Endodermal cell (in vitro differentiated cells): ENCODE measurements around the gene AFMID. TPM values are rescaled to one million over a fixed set of nuclear protein-coding genes. Genes with fewer than 3 reads are reported as not detected.

ENCODE experiments used
- DNase-seq: peaks from one replicate; pipeline ENCODE4 v3.0.0-alpha.2; 2017
- H3K27ac ChIP-seq: 2 replicates; pipeline ENCODE4 v1.5.1; 2013; ENCODE audit warnings: mild to moderate bottlenecking, low read depth, low read length, moderate library complexity
- H3K27me3 ChIP-seq: 2 replicates; pipeline ENCODE4 v1.6.1; 2013; ENCODE audit warnings: mild to moderate bottlenecking, low read length, moderate library complexity; ENCODE audit not compliant: insufficient read depth, control insufficient read depth, poor library complexity, severe bottlenecking
- H3K36me3 ChIP-seq: 2 replicates; pipeline ENCODE4 v1.7.0; 2013; ENCODE audit warnings: mild to moderate bottlenecking, low read length, moderate library complexity; ENCODE audit not compliant: control insufficient read depth, insufficient read depth
- H3K4me1 ChIP-seq: one replicate; pipeline ENCODE4 v1.7.0; 2013; ENCODE audit warnings: low read length; ENCODE audit not compliant: control insufficient read depth, insufficient read depth
- H3K4me3 ChIP-seq: 2 replicates; pipeline ENCODE4 v1.5.1; 2013; ENCODE audit warnings: mild to moderate bottlenecking, low read length, moderate library complexity
- H3K9ac ChIP-seq: 2 replicates; pipeline ENCODE4 v1.6.1; 2013; ENCODE audit warnings: mild to moderate bottlenecking, low read length, moderate library complexity; ENCODE audit not compliant: poor library complexity, severe bottlenecking; ENCODE audit errors: extremely low read depth
- H3K9me3 ChIP-seq: 2 replicates; pipeline ENCODE4 v1.6.1; 2013; ENCODE audit warnings: mild to moderate bottlenecking, low read length, moderate library complexity; ENCODE audit not compliant: control insufficient read depth
- H3K27ac Mint-ChIP-seq: 2 replicates; pipeline ENCODE4 v1.8.0; 2020; ENCODE audit warnings: mixed read lengths
- H3K27me3 Mint-ChIP-seq: 2 replicates; pipeline ENCODE4 v1.8.0; 2021; ENCODE audit warnings: mild to moderate bottlenecking, mixed read lengths; ENCODE audit not compliant: insufficient read depth
- H3K36me3 Mint-ChIP-seq: 2 replicates; pipeline ENCODE4 v1.8.0; 2020; ENCODE audit warnings: low read depth, mixed read lengths
- H3K4me1 Mint-ChIP-seq: 2 replicates; pipeline ENCODE4 v1.8.0; 2020; ENCODE audit warnings: mixed read lengths
- H3K4me3 Mint-ChIP-seq: 2 replicates; pipeline ENCODE4 v1.8.0; 2020; ENCODE audit warnings: mild to moderate bottlenecking, moderate library complexity, mixed read lengths
- H3K9me3 Mint-ChIP-seq: 2 replicates; pipeline ENCODE4 v1.8.0; 2020; ENCODE audit warnings: mild to moderate bottlenecking, mixed read lengths
- CTCF ChIP-seq: fragments of 200-600 bp; sonication (generic); conservative IDR thresholded peaks from 2 replicates; pipeline ENCODE4 v1.5.0; 2021; ENCODE audit warnings: antibody characterized with exemption, mild to moderate bottlenecking
- WGBS, 2 experiments: methylation state at CpG; one replicate each; pipeline versions ENCODE4 v1.1.5 to v1.1.7; 2013; ENCODE audit warnings: missing lambda C conversion rate in 2 of 2, mixed read lengths in 1 of 2; ENCODE audit not compliant: insufficient coverage in 1 of 2, insufficient read length in 1 of 2; 5-methylcytosine and 5-hydroxymethylcytosine counted together
- total RNA-seq, 2 donors: library from RNA; stranded (reverse); fragmentation: NEBNext Ultra II Directional in 1 of 2; extraction: Animal tissue kit (Norgen Biotek cat#: 25700) in 1 of 2; gene quantifications; 2 replicates in 1 of 2; 3 replicates in 1 of 2; pipeline ENCODE4 v1.2.1, GENCODE V29; 2021

AFMID gene
- total RNA-seq, 2 donors from 2014 or later: 46.5 to 52.4 TPM

GRCh38 chr17:78204387-78205123, 17.4 kb downstream of the AFMID start:
- Histone ChIP-seq H3K36me3 (peaks cover 13% of the 10 kb centered on the region), H3K4me3 (no peak overlapping the region), H3K9ac (no peak overlapping the region), H3K27me3 (no peaks in the 10 kb centered on the region), H3K27ac (no peak overlapping the region), H3K9me3 (no peaks in the 10 kb centered on the region), H3K4me1 (no peaks in the 10 kb centered on the region)
- H3K27ac Mint-ChIP-seq: no peak overlapping the region
- H3K36me3 Mint-ChIP-seq: peaks cover 23% of the 10 kb centered on the region
- H3K27me3 Mint-ChIP-seq: no peaks in the 10 kb centered on the region
- 96% methylated on average over 21 to 22 of the region's 22 CpGs for WGBS, 2 experiments
- no peak for TF ChIP-seq CTCF
- peaks cover 2% of the 10 kb centered on the region for H3K4me1 Mint-ChIP-seq
- no peak overlapping the region for H3K4me3 Mint-ChIP-seq
- no peak for DNase-seq
- no peaks in the 10 kb centered on the region for H3K9me3 Mint-ChIP-seq

DNA sequence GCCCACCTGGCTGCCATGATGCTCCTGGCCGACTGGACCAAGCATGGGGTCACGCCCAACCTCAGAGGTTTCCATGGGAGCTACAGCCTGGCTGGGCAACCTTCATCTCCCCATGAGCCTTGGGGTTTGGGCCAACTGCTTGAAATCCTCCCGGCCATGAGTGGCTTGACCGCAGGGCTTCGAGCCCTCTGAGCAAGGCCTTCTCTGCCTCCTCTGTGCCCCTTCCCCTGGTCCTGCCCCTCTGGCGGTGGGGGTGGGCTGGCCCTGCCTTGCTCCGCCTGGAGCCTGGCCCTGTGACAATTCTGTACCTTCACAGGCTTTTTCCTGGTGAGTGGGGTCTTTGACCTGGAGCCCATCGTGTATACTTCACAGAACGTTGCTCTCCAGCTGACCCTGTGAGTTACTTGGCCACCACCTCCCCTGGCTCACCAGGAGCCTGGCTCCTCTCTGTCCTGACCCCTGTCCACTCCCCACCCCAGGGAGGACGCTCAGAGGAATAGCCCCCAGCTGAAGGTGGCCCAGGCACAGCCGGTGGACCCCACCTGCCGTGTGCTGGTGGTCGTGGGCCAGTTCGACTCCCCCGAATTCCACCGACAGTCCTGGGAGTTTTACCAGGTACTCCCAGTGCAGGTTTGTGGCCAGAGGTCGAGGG, 18.1 kb downstream of the AFMID start:
- 92 to 94% methylated on average over 13 to 17 of the region's 17 CpGs for WGBS, 2 experiments
- peaks cover 23% of the 10 kb centered on the region for H3K36me3 Mint-ChIP-seq
- H3K4me1 Mint-ChIP-seq: peaks cover 2% of the 10 kb centered on the region
- H3K9me3 Mint-ChIP-seq: no peaks in the 10 kb centered on the region
- H3K27ac ChIP-seq: no peak overlapping the region
- H3K9me3 ChIP-seq: no peaks in the 10 kb centered on the region
- H3K36me3 ChIP-seq: peaks cover 11% of the 10 kb centered on the region
- H3K27me3 ChIP-seq: no peaks in the 10 kb centered on the region
- no peak for DNase-seq
- no peaks in the 10 kb centered on the region for H3K27me3 Mint-ChIP-seq
- no peak for TF ChIP-seq CTCF
- no peak overlapping the region for H3K9ac ChIP-seq
- no peaks in the 10 kb centered on the region for H3K4me1 ChIP-seq
- no peak overlapping the region for H3K27ac Mint-ChIP-seq
- H3K4me3 Mint-ChIP-seq: no peak overlapping the region
- H3K4me3 ChIP-seq: no peak overlapping the region

GRCh38 chr17:78206298-78206697, 19.1 kb downstream of the AFMID start:
- 77 to 89% methylated on average over 4 to 7 of the region's 7 CpGs for WGBS, 2 experiments
- no peaks in the 10 kb centered on the region for H3K9me3 Mint-ChIP-seq

More at GRCh38 chr17:78206298-78206697, 19.1 kb downstream of the AFMID start:
- Mint-ChIP-seq H3K27ac (peak overlapping the region; percentile 21), H3K27me3 (no peaks in the 10 kb centered on the region), H3K36me3 (peaks cover 23% of the 10 kb centered on the region), H3K4me3 (no peak overlapping the region), H3K4me1 (no peaks in the 10 kb centered on the region)
- H3K36me3 ChIP-seq: peaks cover 6% of the 10 kb centered on the region
- H3K4me1 ChIP-seq: no peaks in the 10 kb centered on the region
- H3K27me3 ChIP-seq: no peaks in the 10 kb centered on the region
- no peak overlapping the region for H3K4me3 ChIP-seq
- DNase-seq: peak; percentile 85
- H3K27ac ChIP-seq: no peak overlapping the region
- no peaks in the 10 kb centered on the region for H3K9me3 ChIP-seq
- TF ChIP-seq CTCF: peak; percentile 61
- no peak overlapping the region for H3K9ac ChIP-seq
